ENCODE data around the gene CLDN11. TPM values are rescaled to one million over a fixed set of nuclear protein-coding genes. Genes with fewer than 3 reads are reported as not detected.

CLDN11 gene
- total and polyA plus RNA-seq, 7 experiments from 2014 or later, result not detected

DNA sequence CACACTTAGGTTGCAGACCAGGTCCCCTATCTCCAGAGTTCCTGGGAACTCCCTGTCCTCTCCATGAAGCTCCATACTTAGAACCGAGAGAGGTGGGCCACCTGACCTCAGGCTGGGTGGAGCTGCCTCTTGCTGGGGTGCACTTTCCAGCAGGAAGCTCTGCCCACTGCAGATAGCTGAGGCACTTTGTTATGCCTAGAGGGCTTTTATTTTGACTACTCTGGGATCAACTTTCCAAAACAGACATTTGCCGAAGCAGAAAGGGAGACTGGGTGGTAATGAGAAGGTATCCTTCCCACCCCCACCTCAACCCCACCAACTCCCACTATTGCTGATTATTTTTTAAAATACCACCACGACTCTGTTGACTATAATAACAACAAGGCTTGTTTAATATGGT, 54.7 kb downstream of the CLDN11 start:
- Mint-ChIP-seq H3K4me3 (no peak overlapping the region), H3K4me1 (no peaks in the 10 kb centered on the region), H3K27me3 (peaks cover 11 to 39% (median 18%) of the 10 kb centered on the region in 5 donors), H3K27ac (peak overlapping the region in 1 of 9 donors; percentile 43), H3K36me3 (no peaks in the 10 kb centered on the region), H3K9me3 (peaks cover 0 to 2% (median 0%) of the 10 kb centered on the region in 11 donors)
- DNase-seq (no peak), ATAC-seq (no peak)
- ChIA-PET POLR2A (no interaction called here), CTCF (interaction anchor here (0.6 kb wide), 1 partner anchor 164 kb away, joined by 3 read pairs; no protein-coding TSS in a partner anchor)
- Histone ChIP-seq H3K4me3 (ENCODE audit: low read length) (no peak overlapping the region), H3K27me3 (ENCODE audit: control insufficient read depth in 2 of 2, insufficient read depth in 2 of 2, low read length in 2 of 2) (no peaks in the 10 kb centered on the region), H3K27ac (ENCODE audit: low read depth, low read length) (no peak overlapping the region), H3K4me1 (ENCODE audit: control insufficient read depth in 2 of 2, insufficient read depth in 2 of 2, low read length in 2 of 2) (no peaks in the 10 kb centered on the region), H3K36me3 (ENCODE audit: control insufficient read depth in 2 of 3, insufficient read depth in 3 of 3, low read length in 3 of 3) (no peaks in the 10 kb centered on the region), H3K9me3 (ENCODE audit: control insufficient read depth in 2 of 3, low read length in 3 of 3) (no peaks in the 10 kb centered on the region)
- intact Hi-C loops (cut with micrococcal nuclease), result no loop called here

DNA sequence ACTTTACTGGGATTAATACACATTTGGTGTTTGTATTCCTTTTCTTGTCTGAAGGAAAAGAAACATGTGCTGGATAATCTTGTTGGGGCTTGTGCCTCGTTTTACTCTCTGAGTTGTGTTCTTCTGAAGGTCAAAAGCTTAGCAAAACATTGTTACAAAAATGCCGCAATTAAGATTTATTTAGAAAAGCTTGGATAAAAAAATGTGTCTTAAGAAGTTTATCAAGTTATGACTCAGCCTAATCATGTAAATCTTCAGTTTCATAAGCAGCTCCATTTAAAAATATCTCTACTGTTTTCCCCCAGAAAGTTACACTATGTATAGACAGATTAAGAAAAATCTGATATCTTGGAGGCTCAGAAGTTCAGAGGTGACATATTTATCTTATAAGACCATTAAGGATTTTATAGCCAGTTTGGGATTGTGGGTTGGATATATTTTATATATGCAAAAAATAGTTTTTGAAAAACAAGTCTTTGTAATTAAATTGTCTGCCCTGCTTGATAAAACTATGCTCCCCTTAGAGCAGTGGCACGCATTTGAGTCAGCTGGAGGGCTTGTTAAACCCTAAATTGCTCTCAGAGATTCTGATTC, 56.5 kb downstream of the CLDN11 start:
- Histone ChIP-seq H3K9me3 (ENCODE audit: control insufficient read depth in 2 of 3, low read length in 3 of 3) (no peaks in the 10 kb centered on the region), H3K27ac (ENCODE audit: low read depth, low read length) (no peak overlapping the region), H3K4me1 (ENCODE audit: control insufficient read depth in 2 of 2, insufficient read depth in 2 of 2, low read length in 2 of 2) (no peaks in the 10 kb centered on the region), H3K27me3 (ENCODE audit: control insufficient read depth in 2 of 2, insufficient read depth in 2 of 2, low read length in 2 of 2) (no peaks in the 10 kb centered on the region), H3K36me3 (ENCODE audit: control insufficient read depth in 2 of 3, insufficient read depth in 3 of 3, low read length in 3 of 3) (no peaks in the 10 kb centered on the region), H3K4me3 (ENCODE audit: low read length) (no peak overlapping the region)
- POLR2A ChIA-PET, result no interaction called here
- no peak for DNase-seq
- no peaks in the 10 kb centered on the region for H3K36me3 Mint-ChIP-seq
- H3K9me3 Mint-ChIP-seq, result peaks cover 0 to 2% (median 0%) of the 10 kb centered on the region in 11 donors
- H3K27me3 Mint-ChIP-seq, result peaks cover 11 to 33% (median 21%) of the 10 kb centered on the region in 5 donors
- CTCF ChIA-PET, result no interaction called here
- H3K4me3 Mint-ChIP-seq, result no peak overlapping the region
- no peak for ATAC-seq
- intact Hi-C loops (cut with micrococcal nuclease), result no loop called here
- no peaks in the 10 kb centered on the region for H3K4me1 Mint-ChIP-seq
- H3K27ac Mint-ChIP-seq, result no peak overlapping the region

DNA sequence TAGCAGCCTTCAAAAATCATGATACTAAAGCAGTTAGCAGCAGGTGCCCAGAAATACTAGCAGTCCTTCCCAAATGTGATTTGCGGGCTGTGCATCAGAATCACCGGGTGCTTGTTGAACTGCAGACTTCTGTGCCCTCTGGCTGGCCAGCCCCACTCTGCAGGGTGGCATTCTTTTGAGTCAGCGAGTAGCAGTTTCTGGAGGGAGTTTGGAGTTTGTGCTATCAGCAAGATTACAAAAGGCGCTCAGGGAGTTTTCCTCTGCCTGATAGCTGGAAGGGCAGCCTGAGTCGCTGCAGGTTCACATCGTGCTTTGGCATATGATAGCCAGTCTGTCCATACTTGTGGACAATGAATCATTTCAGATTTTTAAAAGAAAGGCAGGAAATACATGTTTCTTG, 57.6 kb downstream of the CLDN11 start:
- H3K27ac ChIP-seq (ENCODE audit: low read depth, low read length), result no peak overlapping the region
- no peaks in the 10 kb centered on the region for H3K4me1 ChIP-seq (ENCODE audit: control insufficient read depth in 2 of 2, insufficient read depth in 2 of 2, low read length in 2 of 2)
- ChIA-PET POLR2A (no interaction called here), CTCF (no interaction called here)
- ATAC-seq (no peak), DNase-seq (no peak)
- no peaks in the 10 kb centered on the region for H3K9me3 ChIP-seq (ENCODE audit: control insufficient read depth in 2 of 3, low read length in 3 of 3)
- Mint-ChIP-seq H3K4me3 (no peak overlapping the region), H3K27me3 (peaks cover 7 to 24% (median 15%) of the 10 kb centered on the region in 5 donors), H3K9me3 (no peaks in the 10 kb centered on the region), H3K4me1 (no peaks in the 10 kb centered on the region), H3K27ac (peak overlapping the region in 1 of 9 donors; percentile 25), H3K36me3 (no peaks in the 10 kb centered on the region)
- no peaks in the 10 kb centered on the region for H3K27me3 ChIP-seq (ENCODE audit: control insufficient read depth in 2 of 2, insufficient read depth in 2 of 2, low read length in 2 of 2)
- H3K36me3 ChIP-seq (ENCODE audit: control insufficient read depth in 2 of 3, insufficient read depth in 3 of 3, low read length in 3 of 3), result no peaks in the 10 kb centered on the region
- H3K4me3 ChIP-seq (ENCODE audit: low read length), result no peak overlapping the region
- intact Hi-C loops (cut with micrococcal nuclease), result no loop called here

DNA sequence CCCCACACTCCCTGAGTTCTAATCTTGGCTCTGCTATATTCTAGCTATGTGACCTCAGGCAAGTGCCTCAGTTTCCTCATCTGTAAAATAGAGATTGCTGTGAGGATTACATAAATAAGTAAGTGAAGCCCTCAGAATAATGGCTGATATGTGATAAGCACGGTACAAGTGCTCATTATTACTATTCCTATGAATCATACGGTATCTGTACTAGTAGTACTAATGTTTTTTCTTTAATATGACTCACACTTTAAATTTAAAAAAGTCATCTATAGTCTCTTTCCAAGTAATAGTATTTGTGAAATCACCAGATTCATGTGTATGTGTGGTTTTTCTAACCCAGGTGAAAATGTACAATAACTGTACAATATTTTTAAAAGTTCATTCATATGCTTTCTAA, 58.7 kb downstream of the CLDN11 start:
- H3K36me3 ChIP-seq (ENCODE audit: control insufficient read depth in 2 of 3, insufficient read depth in 3 of 3, low read length in 3 of 3), result no peaks in the 10 kb centered on the region
- Mint-ChIP-seq H3K9me3 (no peaks in the 10 kb centered on the region), H3K36me3 (no peaks in the 10 kb centered on the region), H3K27ac (no peak overlapping the region), H3K4me3 (no peak overlapping the region), H3K4me1 (no peaks in the 10 kb centered on the region), H3K27me3 (peaks cover 0 to 18% (median 11%) of the 10 kb centered on the region in 5 donors)
- ChIA-PET CTCF (no interaction called here), POLR2A (no interaction called here)
- no peak overlapping the region for H3K4me3 ChIP-seq (ENCODE audit: low read length)
- ATAC-seq, result no peak
- no peak overlapping the region for H3K27ac ChIP-seq (ENCODE audit: low read depth, low read length)
- no peaks in the 10 kb centered on the region for H3K9me3 ChIP-seq (ENCODE audit: control insufficient read depth in 2 of 3, low read length in 3 of 3)
- DNase-seq, result no peak
- no peaks in the 10 kb centered on the region for H3K27me3 ChIP-seq (ENCODE audit: control insufficient read depth in 2 of 2, insufficient read depth in 2 of 2, low read length in 2 of 2)
- H3K4me1 ChIP-seq (ENCODE audit: control insufficient read depth in 2 of 2, insufficient read depth in 2 of 2, low read length in 2 of 2), result no peaks in the 10 kb centered on the region
- intact Hi-C loops (cut with micrococcal nuclease), result no loop called here

DNA sequence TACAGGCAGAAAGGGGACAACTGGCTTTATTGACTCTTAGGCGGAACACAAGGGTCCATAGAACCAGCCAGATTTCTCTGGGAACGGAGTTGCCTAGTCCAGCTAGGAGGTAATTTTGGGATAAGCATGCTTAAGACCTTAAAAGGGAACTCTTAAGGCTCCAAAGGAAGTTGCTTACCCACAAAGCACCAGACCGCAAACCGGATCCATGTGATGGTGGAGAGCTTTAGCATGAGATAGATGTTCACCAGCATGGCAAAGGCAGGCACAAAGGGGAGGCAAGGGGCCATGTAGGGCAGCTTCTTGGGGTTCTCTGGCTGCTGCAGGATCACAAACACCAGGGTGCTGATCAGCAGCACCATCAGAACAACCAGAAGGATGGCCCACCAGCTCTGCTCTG, 61.4 kb downstream of the CLDN11 start:
- ChIA-PET POLR2A (no interaction called here), CTCF (interaction anchor here (0.8 kb wide), 1 partner anchor 11 kb away, joined by 4 read pairs; no protein-coding TSS in a partner anchor)
- ATAC-seq (no peak), DNase-seq (no peak)
- peaks cover 0 to 9% (median 1%) of the 10 kb centered on the region in 5 donors for H3K27me3 Mint-ChIP-seq
- no peaks in the 10 kb centered on the region for H3K9me3 ChIP-seq (ENCODE audit: control insufficient read depth in 2 of 3, low read length in 3 of 3)
- no peak overlapping the region for H3K27ac ChIP-seq (ENCODE audit: low read depth, low read length)
- H3K36me3 Mint-ChIP-seq, result no peaks in the 10 kb centered on the region
- no peaks in the 10 kb centered on the region for H3K27me3 ChIP-seq (ENCODE audit: control insufficient read depth in 2 of 2, insufficient read depth in 2 of 2, low read length in 2 of 2)
- no peaks in the 10 kb centered on the region for H3K4me1 ChIP-seq (ENCODE audit: control insufficient read depth in 2 of 2, insufficient read depth in 2 of 2, low read length in 2 of 2)
- peaks cover 0 to 2% (median 0%) of the 10 kb centered on the region in 7 donors for H3K4me1 Mint-ChIP-seq
- H3K27ac Mint-ChIP-seq, result no peak overlapping the region
- no peaks in the 10 kb centered on the region for H3K9me3 Mint-ChIP-seq
- no peaks in the 10 kb centered on the region for H3K36me3 ChIP-seq (ENCODE audit: control insufficient read depth in 2 of 3, insufficient read depth in 3 of 3, low read length in 3 of 3)
- no peak overlapping the region for H3K4me3 Mint-ChIP-seq
- H3K4me3 ChIP-seq (ENCODE audit: low read length), result no peak overlapping the region
- intact Hi-C loops (cut with micrococcal nuclease), result no loop called here

DNA sequence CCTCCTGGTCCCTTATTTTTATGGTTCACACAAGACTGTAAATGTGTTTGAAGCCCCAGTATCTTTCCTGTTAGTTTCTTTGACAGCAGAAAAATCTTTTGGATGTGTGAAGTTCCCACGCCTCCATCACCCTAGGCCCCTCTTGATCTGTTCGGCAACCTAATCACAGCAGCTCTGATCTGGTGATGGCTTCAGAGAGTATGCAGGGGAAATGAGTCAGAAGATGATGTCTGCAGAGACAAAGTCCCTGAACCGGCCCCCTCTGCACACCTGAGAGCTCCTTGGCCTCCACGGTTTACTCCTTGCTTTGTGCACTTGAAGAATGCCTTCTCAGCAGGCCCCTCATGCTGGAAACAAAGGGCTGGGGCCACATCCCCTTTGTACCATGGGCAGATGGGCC, 63.5 kb downstream of the CLDN11 start:
- CTCF ChIA-PET, result no interaction called here
- Histone ChIP-seq H3K4me1 (ENCODE audit: control insufficient read depth in 2 of 2, insufficient read depth in 2 of 2, low read length in 2 of 2) (no peaks in the 10 kb centered on the region), H3K27ac (ENCODE audit: low read depth, low read length) (no peak overlapping the region), H3K4me3 (ENCODE audit: low read length) (no peak overlapping the region), H3K27me3 (ENCODE audit: control insufficient read depth in 2 of 2, insufficient read depth in 2 of 2, low read length in 2 of 2) (no peaks in the 10 kb centered on the region), H3K9me3 (ENCODE audit: control insufficient read depth in 2 of 3, low read length in 3 of 3) (no peaks in the 10 kb centered on the region), H3K36me3 (ENCODE audit: control insufficient read depth in 2 of 3, insufficient read depth in 3 of 3, low read length in 3 of 3) (no peaks in the 10 kb centered on the region)
- no peak overlapping the region for H3K27ac Mint-ChIP-seq
- DNase-seq, result no peak
- intact Hi-C loops (cut with micrococcal nuclease), result no loop called here
- H3K27me3 Mint-ChIP-seq, result peaks cover 5 to 15% (median 10%) of the 10 kb centered on the region in 5 donors
- ATAC-seq, result no peak
- H3K9me3 Mint-ChIP-seq, result no peaks in the 10 kb centered on the region
- POLR2A ChIA-PET, result no interaction called here
- H3K4me3 Mint-ChIP-seq, result no peak overlapping the region
- peaks cover 0 to 2% (median 0%) of the 10 kb centered on the region in 7 donors for H3K4me1 Mint-ChIP-seq
- H3K36me3 Mint-ChIP-seq, result no peaks in the 10 kb centered on the region

DNA sequence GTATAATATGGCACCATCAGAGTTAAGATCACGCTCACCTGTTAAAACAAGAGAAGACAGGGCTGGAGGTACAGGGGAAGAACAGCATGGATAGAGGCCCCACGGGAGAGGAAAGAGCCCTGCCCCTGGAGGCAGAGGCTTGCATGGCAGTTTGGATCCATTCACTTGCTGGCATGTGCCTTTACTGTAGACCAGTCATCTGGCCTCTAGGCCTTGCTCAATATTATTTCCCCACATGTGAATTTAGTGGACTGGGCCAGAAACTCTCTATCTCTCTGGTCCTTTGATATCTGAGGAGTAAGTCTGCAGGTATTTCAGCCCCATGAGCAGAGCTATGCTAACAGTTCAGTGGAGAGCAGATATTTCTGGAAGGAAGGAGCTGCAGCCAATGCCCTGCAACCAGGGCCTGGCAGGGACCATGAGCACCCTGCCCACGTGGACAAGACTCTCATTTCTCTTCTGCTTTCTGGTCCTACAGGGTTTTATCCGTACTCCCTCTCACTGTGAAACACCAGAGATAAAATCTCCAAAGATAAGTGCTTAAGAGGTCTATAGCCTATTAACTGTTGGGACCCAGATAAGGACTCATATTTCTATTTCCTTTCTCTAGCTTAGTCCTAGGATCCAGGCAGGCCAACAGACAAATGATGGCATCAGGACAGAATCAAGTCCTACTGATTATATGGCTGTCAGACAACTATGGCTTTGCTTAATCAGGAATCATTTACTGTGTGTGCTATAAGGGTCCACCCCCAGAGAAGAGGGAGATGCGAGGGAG, 65.0 kb downstream of the CLDN11 start:
- Mint-ChIP-seq H3K27me3 (peaks cover 5 to 15% (median 11%) of the 10 kb centered on the region in 5 donors), H3K27ac (no peak overlapping the region), H3K4me1 (peaks cover 0 to 2% (median 0%) of the 10 kb centered on the region in 7 donors), H3K4me3 (no peak overlapping the region), H3K9me3 (no peaks in the 10 kb centered on the region), H3K36me3 (no peaks in the 10 kb centered on the region)
- ChIA-PET CTCF (no interaction called here), POLR2A (no interaction called here)
- H3K36me3 ChIP-seq (ENCODE audit: control insufficient read depth in 2 of 3, insufficient read depth in 3 of 3, low read length in 3 of 3), result no peaks in the 10 kb centered on the region
- no peaks in the 10 kb centered on the region for H3K9me3 ChIP-seq (ENCODE audit: control insufficient read depth in 2 of 3, low read length in 3 of 3)
- H3K4me1 ChIP-seq (ENCODE audit: control insufficient read depth in 2 of 2, insufficient read depth in 2 of 2, low read length in 2 of 2), result no peaks in the 10 kb centered on the region
- no peaks in the 10 kb centered on the region for H3K27me3 ChIP-seq (ENCODE audit: control insufficient read depth in 2 of 2, insufficient read depth in 2 of 2, low read length in 2 of 2)
- H3K4me3 ChIP-seq (ENCODE audit: low read length), result no peak overlapping the region
- intact Hi-C loops (cut with micrococcal nuclease), result no loop called here
- ATAC-seq (no peak), DNase-seq (no peak)
- H3K27ac ChIP-seq (ENCODE audit: low read depth, low read length), result no peak overlapping the region

Measured in naive thymus-derived CD4-positive, alpha-beta T cell (primary cell).